CD14-positive monocyte (primary cell): Measurements from ENCODE around the gene YOD1. TPM values are rescaled to one million over a fixed set of nuclear protein-coding genes. Genes with fewer than 3 reads are reported as not detected.
A peak's percentile ranks its signal among the peaks of the same experiment; 100 is the strongest.

Source experiments
- DNase-seq, 3 donors: peaks; one replicate each; pipeline ENCODE4 v3.0.0-alpha.2; 2011 to 2022
- H2AFZ ChIP-seq: 2 replicates; pipeline ENCODE4 v1.6.0; 2012; ENCODE audit warnings: mild to moderate bottlenecking, low read depth, low read length, inconsistent platforms; ENCODE audit not compliant: insufficient read depth, poor library complexity, severe bottlenecking
- H3K27ac ChIP-seq, 2 donors: 1 replicate in 1 of 2; 2 replicates in 1 of 2; pipeline ENCODE4 v1.5.1; 2012 to 2013; ENCODE audit warnings: low read length in 2 of 2, control low read depth in 1 of 2, inconsistent platforms in 1 of 2, low read depth in 1 of 2, mild to moderate bottlenecking in 1 of 2
- H3K27me3 ChIP-seq, 2 donors: one replicate each; pipeline versions ENCODE4 v1.6.0 to v1.6.1; 2011 to 2013; ENCODE audit warnings: low read length in 2 of 2; ENCODE audit not compliant: control insufficient read depth in 2 of 2, insufficient read depth in 2 of 2
- H3K36me3 ChIP-seq, 2 donors: replicated peaks in 1 of 2; 1 replicate in 1 of 2; 2 replicates in 1 of 2; pipeline versions ENCODE4 v1.5.1 to v1.6.1; 2012 to 2013; ENCODE audit warnings: low read length in 2 of 2, control low read depth in 1 of 2, inconsistent platforms in 1 of 2, mild to moderate bottlenecking in 1 of 2; ENCODE audit not compliant: insufficient read depth in 2 of 2, control insufficient read depth in 1 of 2
- H3K4me1 ChIP-seq, 2 donors: 1 replicate in 1 of 2; 2 replicates in 1 of 2; pipeline versions ENCODE4 v1.5.1 to v1.6.1; 2012 to 2013; ENCODE audit warnings: low read length in 2 of 2, control low read depth in 1 of 2, inconsistent platforms in 1 of 2, mild to moderate bottlenecking in 1 of 2, moderate library complexity in 1 of 2; ENCODE audit not compliant: insufficient read depth in 2 of 2, control insufficient read depth in 1 of 2
- H3K4me2 ChIP-seq: replicated peaks from 2 replicates; pipeline ENCODE3; 2012; ENCODE audit warnings: low read length, moderate library complexity, mild to moderate bottlenecking; ENCODE audit not compliant: poor library complexity, severe bottlenecking; ENCODE audit errors: extremely low read depth
- H3K4me3 ChIP-seq, 3 experiments: fragments of 200-600 bp in 1 of 3; sonication (generic) in 1 of 3; replicated peaks in 1 of 3; 1 replicate in 2 of 3; 2 replicates in 1 of 3; pipeline ENCODE4 v1.5.1; 2011 to 2013; ENCODE audit warnings: low read length in 3 of 3, mild to moderate bottlenecking in 3 of 3, control low read depth in 2 of 3, low read depth in 2 of 3, inconsistent platforms in 1 of 3, moderate library complexity in 1 of 3
- H3K79me2 ChIP-seq: 2 replicates; pipeline ENCODE4 v1.6.0; 2012; ENCODE audit warnings: mild to moderate bottlenecking, control low read depth, inconsistent platforms, low read length, moderate library complexity; ENCODE audit not compliant: insufficient read depth
- H3K9ac ChIP-seq: 2 replicates; pipeline ENCODE4 v1.6.0; 2017; ENCODE audit warnings: low read length, mild to moderate bottlenecking; ENCODE audit not compliant: insufficient read depth, poor library complexity, severe bottlenecking
- H3K9me3 ChIP-seq, 2 donors: replicated peaks in 1 of 2; 1 replicate in 1 of 2; 2 replicates in 1 of 2; pipeline versions ENCODE4 v1.5.1 to v1.6.1; 2012 to 2013; ENCODE audit warnings: low read length in 2 of 2, control low read depth in 1 of 2; ENCODE audit not compliant: control insufficient read depth in 1 of 2, insufficient read depth in 1 of 2
- H4K20me1 ChIP-seq: 2 replicates; pipeline ENCODE4 v1.6.0; 2012; ENCODE audit warnings: mild to moderate bottlenecking, low read length, control low read depth, moderate library complexity; ENCODE audit not compliant: insufficient read depth
- H3K27ac Mint-ChIP-seq, 7 donors: one replicate each; pipeline ENCODE4 v1.8.0; 2020; ENCODE audit warnings: mild to moderate bottlenecking in 7 of 7, mixed read lengths in 7 of 7, moderate library complexity in 6 of 7, inconsistent platforms in 2 of 7
- H3K27me3 Mint-ChIP-seq, 3 donors: one replicate each; pipeline ENCODE4 v1.8.0; 2021 to 2022; ENCODE audit warnings: low read depth in 3 of 3, mild to moderate bottlenecking in 3 of 3, mixed read lengths in 3 of 3, moderate library complexity in 3 of 3, inconsistent platforms in 1 of 3
- H3K36me3 Mint-ChIP-seq, 2 donors: one replicate each; pipeline ENCODE4 v1.8.0; 2020; ENCODE audit warnings: mixed read lengths in 2 of 2, inconsistent platforms in 1 of 2, mild to moderate bottlenecking in 1 of 2
- H3K4me1 Mint-ChIP-seq: one replicate; pipeline ENCODE4 v1.8.0; 2020; ENCODE audit warnings: mild to moderate bottlenecking, mixed read lengths
- H3K4me3 Mint-ChIP-seq, 2 donors: one replicate each; pipeline ENCODE4 v1.8.0; 2020; ENCODE audit warnings: mild to moderate bottlenecking in 2 of 2, mixed read lengths in 2 of 2, moderate library complexity in 1 of 2
- H3K9me3 Mint-ChIP-seq, 7 donors: one replicate each; pipeline ENCODE4 v1.8.0; 2020 to 2022; ENCODE audit warnings: mixed read lengths in 7 of 7, mild to moderate bottlenecking in 6 of 7, moderate library complexity in 6 of 7, inconsistent platforms in 2 of 7
- WGBS: methylation state at CpG from one replicate; pipeline ENCODE4 v1.1.5; 2013; ENCODE audit warnings: missing lambda C conversion rate; ENCODE audit not compliant: insufficient coverage; 5-methylcytosine and 5-hydroxymethylcytosine counted together
- intact Hi-C, 2 donors: fragments of 100-400 bp; cut with micrococcal nuclease; formaldehyde crosslinking; loops; one replicate each; pipeline versions ENCODE4 v1.15.0 to v1.15.1; 2023
- polyA plus RNA-seq, 3 donors: library from polyadenylated mRNA; depleted of rRNA in 1 of 3; unstranded in 2 of 3; stranded (reverse) in 1 of 3; fragments of 300-500 nt in 2 of 3; fragments of >200 nt in 1 of 3; fragmentation: Illumina TruSeq in 2 of 3; gene quantifications; 1 replicate in 2 of 3; 2 replicates in 1 of 3; pipeline ENCODE4 v1.2.3, GENCODE V29; 2012 to 2021
- TF ChIP-seq, protein P1 (sequence below): fragments of 200-600 bp; IDR thresholded peaks from one replicate; pipeline ENCODE4 v1.8.0; 2022; ENCODE audit warnings: antibody characterized with exemption, mild to moderate bottlenecking

Gene YOD1
- polyA plus RNA-seq, 3 donors = 1.6 to 8.2 (median 1.7) TPM

DNA sequence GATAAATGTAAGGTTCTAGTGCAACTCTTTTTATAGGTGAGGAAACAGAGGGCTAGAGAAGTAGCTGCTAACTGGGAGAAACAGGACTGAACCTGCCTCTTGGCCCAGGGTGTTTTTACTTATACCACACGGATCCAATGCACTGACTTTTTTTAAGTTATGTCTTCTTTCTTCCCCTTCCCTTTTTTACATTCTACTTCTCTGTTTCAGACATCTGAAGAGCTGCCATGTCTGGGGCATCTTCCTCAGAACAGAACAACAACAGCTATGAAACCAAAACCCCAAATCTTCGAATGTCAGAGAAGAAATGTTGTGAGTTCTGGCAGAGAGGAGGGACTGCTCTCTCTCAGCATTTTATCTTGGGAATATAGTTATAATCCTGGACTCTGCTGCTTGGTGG is 3.5 kb upstream of the YOD1 start:
- WGBS = 0% methylated on average over 1 of the region's 2 CpGs
- Histone ChIP-seq H3K27ac (peak overlapping the region in 1 of 2 donors; percentile 76), H3K4me3 (peak overlapping the region in 1 of 3 experiments; percentile 84), H3K36me3 (peaks cover 0 to 7% of the 10 kb centered on the region in 2 donors), H4K20me1 (peaks cover 3% of the 10 kb centered on the region), H3K27me3 (no peaks in the 10 kb centered on the region), H3K9me3 (no peaks in the 10 kb centered on the region), H2AFZ (peak overlapping the region; percentile 48), H3K9ac (no peak overlapping the region), H3K4me2 (peak overlapping the region; percentile 53), H3K79me2 (peaks cover 15% of the 10 kb centered on the region), H3K4me1 (peaks cover 36 to 46% of the 10 kb centered on the region in 2 donors)
- Mint-ChIP-seq H3K4me3 (peak overlapping the region; percentile 70 to 93), H3K9me3 (peaks cover 0 to 7% (median 0%) of the 10 kb centered on the region in 7 donors), H3K27ac (peak overlapping the region in 6 of 7 donors; percentile 12 to 95 (median 71)), H3K27me3 (peaks cover 0 to 6% (median 0%) of the 10 kb centered on the region in 3 donors), H3K4me1 (peaks cover 51% of the 10 kb centered on the region), H3K36me3 (peaks cover 2 to 4% of the 10 kb centered on the region in 2 donors)
- DNase-seq = peak; percentile 36 to 59 (median 37)
- TF ChIP-seq, protein P1, sequence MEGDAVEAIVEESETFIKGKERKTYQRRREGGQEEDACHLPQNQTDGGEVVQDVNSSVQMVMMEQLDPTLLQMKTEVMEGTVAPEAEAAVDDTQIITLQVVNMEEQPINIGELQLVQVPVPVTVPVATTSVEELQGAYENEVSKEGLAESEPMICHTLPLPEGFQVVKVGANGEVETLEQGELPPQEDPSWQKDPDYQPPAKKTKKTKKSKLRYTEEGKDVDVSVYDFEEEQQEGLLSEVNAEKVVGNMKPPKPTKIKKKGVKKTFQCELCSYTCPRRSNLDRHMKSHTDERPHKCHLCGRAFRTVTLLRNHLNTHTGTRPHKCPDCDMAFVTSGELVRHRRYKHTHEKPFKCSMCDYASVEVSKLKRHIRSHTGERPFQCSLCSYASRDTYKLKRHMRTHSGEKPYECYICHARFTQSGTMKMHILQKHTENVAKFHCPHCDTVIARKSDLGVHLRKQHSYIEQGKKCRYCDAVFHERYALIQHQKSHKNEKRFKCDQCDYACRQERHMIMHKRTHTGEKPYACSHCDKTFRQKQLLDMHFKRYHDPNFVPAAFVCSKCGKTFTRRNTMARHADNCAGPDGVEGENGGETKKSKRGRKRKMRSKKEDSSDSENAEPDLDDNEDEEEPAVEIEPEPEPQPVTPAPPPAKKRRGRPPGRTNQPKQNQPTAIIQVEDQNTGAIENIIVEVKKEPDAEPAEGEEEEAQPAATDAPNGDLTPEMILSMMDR = no peak
- intact Hi-C loops = loop anchor here in 1 of 2 donors (10.0 kb wide), 1 partner anchor 280 kb away; no protein-coding TSS in a partner anchor

- Histone ChIP-seq H3K9me3 (no peaks in the 10 kb centered on the region), H3K36me3 (peaks cover 12 to 20% of the 10 kb centered on the region in 2 donors), H3K4me3 (peak within 1 kb of the TSS; percentile 63 to 84 (median 66)), H2AFZ (peak within 1 kb of the TSS; percentile 92), H3K27ac (peak within 1 kb of the TSS; percentile 76 to 79), H3K4me2 (peak within 1 kb of the TSS; percentile 84), H4K20me1 (peaks cover 13% of the 10 kb centered on the region), H3K27me3 (no peaks in the 10 kb centered on the region), H3K9ac (peak within 1 kb of the TSS; percentile 75), H3K79me2 (peaks cover 28% of the 10 kb centered on the region), H3K4me1 (peaks cover 35 to 48% of the 10 kb centered on the region in 2 donors)
- Mint-ChIP-seq H3K27ac (peak within 1 kb of the TSS; percentile 85 to 95 (median 91)), H3K4me1 (peaks cover 48% of the 10 kb centered on the region), H3K9me3 (peaks cover 0 to 7% (median 0%) of the 10 kb centered on the region in 7 donors), H3K36me3 (peaks cover 8 to 12% of the 10 kb centered on the region in 2 donors), H3K4me3 (peak within 1 kb of the TSS; percentile 93 to 97), H3K27me3 (peaks cover 0 to 6% (median 0%) of the 10 kb centered on the region in 3 donors)
- DNase-seq = peak; percentile 81 to 85 (median 83)
- 2% methylated on average over 41 of the region's 56 CpGs for WGBS
- TF ChIP-seq, protein P1 = no peak
- intact Hi-C loops = loop anchor here in 1 of 2 donors (10.0 kb wide), 1 partner anchor 282 kb away; no protein-coding TSS in a partner anchor
Measured at GRCh38 chr1:207052911-207053769, 2.1 kb upstream of the YOD1 start, which contains the start of gene PFKFB2. Gene PFKFB2 (plus strand): TSS chr1:207053275. CDS start chr1:207054718, 1,443 bp downstream.
